Kidney (tissue), 14 donors: Measurements from ENCODE around the gene KLHDC3. TPM values are rescaled to one million over a fixed set of nuclear protein-coding genes. Genes with fewer than 3 reads are reported as not detected.

Source experiments
- DNase-seq, 5 donors: peaks; one replicate each; pipeline ENCODE4 v3.0.0-alpha.2; 2013 to 2020
- FAIRE-seq: peaks from 2 replicates; lab custom pipeline; 2012; peaks lifted over from hg19 to GRCh38; lab: Jason Lieb, UNC
- H3K27ac ChIP-seq, 2 donors: one replicate each; pipeline ENCODE4 v1.7.0; 2013; ENCODE audit warnings: low read depth in 2 of 2, low read length in 2 of 2, inconsistent platforms in 1 of 2
- H3K27me3 ChIP-seq: one replicate; pipeline ENCODE4 v1.7.1; 2013; ENCODE audit warnings: low read length, inconsistent platforms; ENCODE audit not compliant: control insufficient read depth, insufficient read depth
- H3K36me3 ChIP-seq, 3 donors: one replicate each; pipeline versions ENCODE4 v1.7.0 to v1.7.1; 2013; ENCODE audit warnings: low read length in 3 of 3, control low read depth in 1 of 3, inconsistent platforms in 1 of 3; ENCODE audit not compliant: insufficient read depth in 3 of 3, control insufficient read depth in 2 of 3
- H3K4me1 ChIP-seq, 3 donors: one replicate each; pipeline versions ENCODE4 v1.7.0 to v1.7.1; 2013; ENCODE audit warnings: low read length in 3 of 3, inconsistent platforms in 1 of 3, low read depth in 1 of 3; ENCODE audit not compliant: control insufficient read depth in 2 of 3, insufficient read depth in 2 of 3
- H3K4me3 ChIP-seq, 3 donors: one replicate each; pipeline versions ENCODE4 v1.7.0 to v1.8.1; 2013; ENCODE audit warnings: low read length in 3 of 3, control low read depth in 1 of 3, inconsistent platforms in 1 of 3
- H3K9ac ChIP-seq, 3 donors: one replicate each; pipeline versions ENCODE4 v1.7.0 to v1.7.1; 2013; ENCODE audit warnings: low read length in 3 of 3, control low read depth in 1 of 3, inconsistent platforms in 1 of 3
- H3K9me3 ChIP-seq, 3 donors: one replicate each; pipeline versions ENCODE4 v1.7.0 to v1.7.1; 2013; ENCODE audit warnings: low read length in 3 of 3, control low read depth in 1 of 3, inconsistent platforms in 1 of 3; ENCODE audit not compliant: control insufficient read depth in 2 of 3, insufficient read depth in 1 of 3
- CTCF ChIP-seq: IDR thresholded peaks from 3 replicates; pipeline ENCODE4 v1.5.1; 2012; ENCODE audit warnings: mild to moderate bottlenecking, moderate library complexity, borderline replicate concordance; ENCODE audit not compliant: insufficient read depth; ENCODE audit errors: extremely low read depth
- intact Hi-C: fragments of 100-400 bp; cut with DNase I; formaldehyde crosslinking; loops from one replicate; pipeline ENCODE4 v1.11.1; 2022
- polyA plus RNA-seq: library from polyadenylated mRNA; stranded (reverse); fragments of 350-450 nt; fragmentation: Illumina TruSeq; extraction: RNeasy Lipid Tissue Mini Kit (QIAGEN cat#74804); gene quantifications from one replicate; pipeline ENCODE4 v1.2.3, GENCODE V29; 2014; ENCODE audit warnings: low read depth, low replicate concordance; ENCODE audit not compliant: insufficient read depth
- total RNA-seq: library from RNA; stranded (reverse); fragmentation: NEBNext Ultra II Directional; extraction: Animal tissue kit (Norgen Biotek cat#: 25700); gene quantifications from one replicate; pipeline ENCODE4 v1.2.1, GENCODE V29; 2021
- donor health status: control.
- donor health status: control.
- donor health status: control.
- donor health status: control.
- donor health status: control.
- donor health status: DM: yes; HTN: yes; CAD: no.
- donor health status: Normal renal cell carcinoma (clear cell type).

The KLHDC3 gene
- total and polyA plus RNA-seq, 2 donors from 2014 or later: 52.6 to 90.0 TPM

- H3K36me3 ChIP-seq: peaks cover 0 to 34% (median 19%) of the 10 kb centered on the region in 3 donors
- peaks cover 0 to 28% (median 3%) of the 10 kb centered on the region in 3 donors for H3K4me1 ChIP-seq
- intact Hi-C loops: no loop called here
- H3K4me3 ChIP-seq: no peak overlapping the region
- H3K9me3 ChIP-seq: no peaks in the 10 kb centered on the region
- FAIRE-seq (no peak), DNase-seq (no peak)
- no peak overlapping the region for H3K9ac ChIP-seq
- no peak for TF ChIP-seq CTCF
- no peaks in the 10 kb centered on the region for H3K27me3 ChIP-seq
- H3K27ac ChIP-seq: no peak overlapping the region
These were observed 48.8 kb downstream of the KLHDC3 start for GRCh38 chr6:43062818-43063217.

GRCh38 chr6:43070028-43070632 lies 56.1 kb downstream of the KLHDC3 start:
- H3K27ac ChIP-seq: no peak overlapping the region
- H3K4me3 ChIP-seq: no peak overlapping the region
- FAIRE-seq (no peak), DNase-seq (peak in 3 of 5 donors; percentile 56 to 89 (median 75))
- no peak overlapping the region for H3K9ac ChIP-seq
- peak; percentile 20 for TF ChIP-seq CTCF
- H3K4me1 ChIP-seq: no peaks in the 10 kb centered on the region
- H3K36me3 ChIP-seq: peaks cover 0 to 30% (median 27%) of the 10 kb centered on the region in 3 donors
- no peaks in the 10 kb centered on the region for H3K27me3 ChIP-seq
- H3K9me3 ChIP-seq: no peaks in the 10 kb centered on the region
- intact Hi-C loops: no loop called here

Other genes starting within 250 kb of the KLHDC3 start
- gene BICRAL, start 232.2 kb upstream of the KLHDC3 start, total RNA-seq: 20.9 TPM
- gene BICRAL, start 232.2 kb upstream of the KLHDC3 start, polyA plus RNA-seq: 2.7 TPM
- gene RPL7L1, start 134.6 kb upstream of the KLHDC3 start, total RNA-seq: 80.7 TPM
- gene RPL7L1, start 134.6 kb upstream of the KLHDC3 start, polyA plus RNA-seq: 47.0 TPM
- not detected for gene PTCRA, start 98.2 kb upstream of the KLHDC3 start, total RNA-seq
- not detected for gene PTCRA, start 98.2 kb upstream of the KLHDC3 start, polyA plus RNA-seq
- 49.9 TPM for gene CNPY3, start 84.8 kb upstream of the KLHDC3 start, total RNA-seq
- 40.1 TPM for gene CNPY3, start 84.8 kb upstream of the KLHDC3 start, polyA plus RNA-seq
- gene GNMT, start 53.5 kb upstream of the KLHDC3 start, total RNA-seq: 0.54 TPM
- 1.9 TPM for gene GNMT, start 53.5 kb upstream of the KLHDC3 start, polyA plus RNA-seq
- 22.6 TPM for gene PEX6, start 35.1 kb upstream of the KLHDC3 start, total RNA-seq
- gene PEX6, start 35.1 kb upstream of the KLHDC3 start, polyA plus RNA-seq: 18.0 TPM
- 22.6 TPM for gene PPP2R5D, start 29.7 kb upstream of the KLHDC3 start, total RNA-seq
- 21.8 TPM for gene PPP2R5D, start 29.7 kb upstream of the KLHDC3 start, polyA plus RNA-seq
- gene MEA1, start 303 bp upstream of the KLHDC3 start, total RNA-seq: 53.2 TPM
- gene MEA1, start 303 bp upstream of the KLHDC3 start, polyA plus RNA-seq: 149 TPM
- gene RRP36, start 7.4 kb downstream of the KLHDC3 start, total RNA-seq: 49.2 TPM
- 55.2 TPM for gene RRP36, start 7.4 kb downstream of the KLHDC3 start, polyA plus RNA-seq
- 24.5 TPM for gene CUL7, start 39.6 kb downstream of the KLHDC3 start, total RNA-seq
- 10.1 TPM for gene CUL7, start 39.6 kb downstream of the KLHDC3 start, polyA plus RNA-seq
- gene MRPL2, start 45.2 kb downstream of the KLHDC3 start, total RNA-seq: 56.6 TPM
- gene MRPL2, start 45.2 kb downstream of the KLHDC3 start, polyA plus RNA-seq: 127 TPM
- 33.7 TPM for gene KLC4, start 45.4 kb downstream of the KLHDC3 start, total RNA-seq
- gene KLC4, start 45.4 kb downstream of the KLHDC3 start, polyA plus RNA-seq: 39.0 TPM
- 55.2 TPM for gene PTK7, start 62.1 kb downstream of the KLHDC3 start, total RNA-seq
- 26.0 TPM for gene PTK7, start 62.1 kb downstream of the KLHDC3 start, polyA plus RNA-seq
- gene SRF, start 157.0 kb downstream of the KLHDC3 start, total RNA-seq: 30.6 TPM
- gene SRF, start 157.0 kb downstream of the KLHDC3 start, polyA plus RNA-seq: 13.8 TPM
- 47.3 TPM for gene CUL9, start 167.9 kb downstream of the KLHDC3 start, total RNA-seq
- gene CUL9, start 167.9 kb downstream of the KLHDC3 start, polyA plus RNA-seq: 34.7 TPM
- 74.3 TPM for gene DNPH1, start 215.2 kb downstream of the KLHDC3 start, total RNA-seq
- gene DNPH1, start 215.2 kb downstream of the KLHDC3 start, polyA plus RNA-seq: 373 TPM
- 0.31 TPM for gene TTBK1, start 229.2 kb downstream of the KLHDC3 start, total RNA-seq
- 0.26 TPM for gene TTBK1, start 229.2 kb downstream of the KLHDC3 start, polyA plus RNA-seq